K562 (cell line): ENCODE data around the gene ZC3H18. TPM values are rescaled to one million over a fixed set of nuclear protein-coding genes. Genes with fewer than 3 reads are reported as not detected.
A peak's percentile ranks its signal among the peaks of the same experiment; 100 is the strongest.

ENCODE experiments used
- ATAC-seq: fragments of 200-7000 bp; cut with Tn5 transposase; 3 replicates; pipeline ENCODE4 v1.9.1; 2020; ENCODE audit warnings: moderate library complexity
- BruUV-seq: library from RNA; stranded (reverse); fragments of 400-500 nt; replicated peaks from 2 replicates; lab custom pipeline; 2021; lab: Mats Ljungman, UMichigan
- CTCF ChIA-PET: fragments of 300-600 bp; formaldehyde crosslinking; extraction: SDS; loops from one replicate; lab custom pipeline; 2021; ENCODE audit warnings: low intra/inter-chr PET ratio; lab: Yijun Ruan, JAX
- POLR2A ChIA-PET: fragments of 300-600, 350-650 bp; sonication (Branson Sonifier 250); formaldehyde crosslinking; extraction: SDS; loops from one replicate; lab custom pipeline; 2021; ENCODE audit warnings: antibody characterized with exemption, inconsistent platforms; lab: Yijun Ruan, JAX
- DNase-seq, 4 experiments: peaks; one replicate each; pipeline versions ENCODE4 v3.0.0 to v3.0.0-alpha.2; 2011 to 2018; ENCODE audit warnings: low spot score in 3 of 4, mixed read lengths in 3 of 4; ENCODE audit errors: extremely low read depth in 1 of 4
- FAIRE-seq: peaks from 2 replicates; lab custom pipeline; 2011; peaks lifted over from hg19 to GRCh38; lab: Jason Lieb, UNC
- H2AFZ ChIP-seq: 2 replicates; pipeline ENCODE4 v1.6.0; 2011; ENCODE audit warnings: low read depth, low read length, control low read depth, inconsistent platforms
- H3K27ac ChIP-seq: fragments of 200-600 bp; 3 replicates; pipeline ENCODE4 v1.8.0; 2011; ENCODE audit warnings: low read depth, mild to moderate bottlenecking, control low read depth, inconsistent platforms, low read length, moderate library complexity, mixed read lengths; ENCODE audit errors: extremely low read depth
- H3K27me3 ChIP-seq, 2 experiments: fragments of 300-600 bp in 1 of 2; 2 replicates in 1 of 2; 3 replicates in 1 of 2; pipeline versions ENCODE4 v1.6.0 to v1.8.0; 2011; ENCODE audit warnings: inconsistent platforms in 2 of 2, low read length in 2 of 2, mild to moderate bottlenecking in 1 of 2, mixed read lengths in 1 of 2, moderate library complexity in 1 of 2; ENCODE audit not compliant: control insufficient read depth in 2 of 2, insufficient read depth in 2 of 2
- H3K36me3 ChIP-seq: fragments of 300-600 bp; 3 replicates; pipeline ENCODE4 v1.8.0; 2011; ENCODE audit warnings: mild to moderate bottlenecking, low read length, inconsistent platforms; ENCODE audit not compliant: control insufficient read depth, insufficient read depth
- H3K4me1 ChIP-seq, 2 experiments: fragments of 200-600 bp in 1 of 2; replicated peaks in 1 of 2; 2 replicates in 1 of 2; 3 replicates in 1 of 2; pipeline versions ENCODE4 v1.5.1 to v1.8.0; 2011; ENCODE audit warnings: inconsistent platforms in 2 of 2, low read length in 2 of 2, mild to moderate bottlenecking in 1 of 2, mixed read lengths in 1 of 2, moderate library complexity in 1 of 2; ENCODE audit not compliant: control insufficient read depth in 2 of 2, insufficient read depth in 2 of 2
- H3K4me2 ChIP-seq: 2 replicates; pipeline ENCODE4 v1.6.1; 2011; ENCODE audit warnings: low read length, control low read depth, inconsistent platforms, mixed read lengths; ENCODE audit not compliant: insufficient read depth
- H3K4me3 ChIP-seq: fragments of 200-600 bp; sonication (generic), shearing (Covaris generic); 2 replicates; pipeline ENCODE4 v1.5.1; 2016; ENCODE audit warnings: control low read depth, inconsistent platforms
- H3K79me2 ChIP-seq: fragments of 200-600 bp; 3 replicates; pipeline ENCODE4 v1.8.0; 2011; ENCODE audit warnings: low read length, inconsistent platforms; ENCODE audit not compliant: control insufficient read depth, insufficient read depth
- H3K9ac ChIP-seq, 2 experiments: 2 replicates each; pipeline versions ENCODE4 v1.6.0 to v1.6.1; 2011; ENCODE audit warnings: low read depth in 2 of 2, low read length in 2 of 2, control low read depth in 1 of 2, inconsistent platforms in 1 of 2, mild to moderate bottlenecking in 1 of 2, mixed read lengths in 1 of 2; ENCODE audit not compliant: insufficient read depth in 1 of 2
- H3K9me1 ChIP-seq: one replicate; pipeline ENCODE4 v1.6.0; 2011; ENCODE audit warnings: inconsistent platforms, mild to moderate bottlenecking, low read length, moderate library complexity; ENCODE audit not compliant: control insufficient read depth, insufficient read depth
- H3K9me3 ChIP-seq: replicated peaks from 2 replicates; pipeline ENCODE4 v1.5.1; 2011; ENCODE audit warnings: low read depth, low read length, inconsistent platforms; ENCODE audit not compliant: control insufficient read depth, insufficient read depth
- H4K20me1 ChIP-seq: replicated peaks from 2 replicates; pipeline ENCODE4 v1.6.1; 2011; ENCODE audit warnings: low read length, inconsistent platforms, mixed read lengths; ENCODE audit not compliant: control insufficient read depth, insufficient read depth
- CBFB ChIP-seq: sonication (generic); formaldehyde crosslinking; IDR thresholded peaks from 2 replicates; pipeline ENCODE4 v1.4.0; 2020; ENCODE audit warnings: mild to moderate bottlenecking, missing genetic modification reagents
- CBX1 ChIP-seq: sonication (generic); IDR thresholded peaks from 2 replicates; pipeline ENCODE4 v1.6.1; 2016; ENCODE audit warnings: antibody characterized with exemption, low read depth, mild to moderate bottlenecking
- CREB1 ChIP-seq, 2 experiments: sonication (generic) in 1 of 2; formaldehyde crosslinking in 1 of 2; IDR thresholded peaks; 2 replicates each; pipeline versions ENCODE4 v1.6.1 to v1.8.0; 2012 to 2022; ENCODE audit warnings: inconsistent platforms in 1 of 2, mild to moderate bottlenecking in 1 of 2, missing genetic modification reagents in 1 of 2, moderate library complexity in 1 of 2
- FOXM1 ChIP-seq, 2 experiments: fragments of 450-650 bp in 1 of 2; sonication (generic) in 1 of 2; formaldehyde crosslinking in 1 of 2; IDR thresholded peaks; 2 replicates each; pipeline versions ENCODE4 v1.6.1 to v1.9.0; 2017 to 2022; ENCODE audit warnings: low read depth in 2 of 2, mild to moderate bottlenecking in 2 of 2, missing genetic modification reagents in 1 of 2, moderate library complexity in 1 of 2
- HINFP ChIP-seq: fragments of 450-650 bp; conservative IDR thresholded peaks from 2 replicates; pipeline ENCODE4 v1.6.1; 2016; ENCODE audit warnings: missing genetic modification characterization, low read depth, mild to moderate bottlenecking, control low read depth, missing compliant biosample characterization
- KDM5B ChIP-seq: fragments of 200-600 bp; sonication (generic); IDR thresholded peaks from 2 replicates; pipeline ENCODE4 v1.6.1; 2012; ENCODE audit warnings: low read depth, mild to moderate bottlenecking, moderate library complexity, low read length, control low read depth, inconsistent platforms; ENCODE audit not compliant: insufficient replicate concordance
- MBD2 ChIP-seq: sonication (generic); IDR thresholded peaks from 2 replicates; pipeline ENCODE4 v1.6.1; 2016; ENCODE audit warnings: low read depth, borderline replicate concordance
- PCBP1 ChIP-seq: fragments of 200-400 bp; formaldehyde crosslinking; IDR thresholded peaks from 2 replicates; pipeline ENCODE4 v1.6.1; 2018; ENCODE audit warnings: mild to moderate bottlenecking, low read depth, low read length; ENCODE audit not compliant: poor library complexity, severe bottlenecking
- TEAD4 ChIP-seq, 2 experiments: sonication (generic) in 1 of 2; formaldehyde crosslinking in 1 of 2; IDR thresholded peaks; 2 replicates each; pipeline versions ENCODE4 v1.6.1 to v1.8.0; 2012 to 2022; ENCODE audit warnings: borderline replicate concordance in 1 of 2, inconsistent platforms in 1 of 2, low read length in 1 of 2, mild to moderate bottlenecking in 1 of 2, missing genetic modification reagents in 1 of 2
- ZBTB8A ChIP-seq: fragments of 450-650 bp; IDR thresholded peaks from 2 replicates; pipeline ENCODE4 v1.6.1; 2018; ENCODE audit warnings: mild to moderate bottlenecking, moderate library complexity; ENCODE audit not compliant: partially characterized antibody
- ZNF143 ChIP-seq: sonication (generic); formaldehyde crosslinking; IDR thresholded peaks from 2 replicates; pipeline ENCODE4 v1.9.0; 2022; ENCODE audit warnings: mild to moderate bottlenecking, missing genetic modification reagents
- WGBS: fragments of 100-300 bp; shearing (Covaris generic); methylation state at CpG from one replicate; pipeline ENCODE4 v1.1.6; 2016; ENCODE audit warnings: low coverage, mixed read lengths; ENCODE audit not compliant: insufficient coverage; ENCODE audit errors: missing lambda C conversion rate; 5-methylcytosine and 5-hydroxymethylcytosine counted together
- in situ Hi-C: fragments of 300-500 bp; cut with MboI; formaldehyde crosslinking; loops from 4 replicates; pipeline ENCODE4 v1.15.0; 2018; ENCODE audit warnings: inconsistent platforms, mixed read lengths
- intact Hi-C: fragments of 100-400 bp; cut with micrococcal nuclease; formaldehyde crosslinking; loops from 2 replicates; pipeline ENCODE4 v1.14.2; 2022
- polyA plus RNA-seq, 8 experiments: library from polyadenylated mRNA; depleted of rRNA in 4 of 8; stranded (reverse) in 5 of 8; unstranded in 3 of 8; fragments of >200 nt; fragmentation: Nextera tagmentation in 2 of 8; fragmentation: Illumina TruSeq in 1 of 8; extraction: Ambion mirVana in 2 of 8; extraction: Trizol in 1 of 8; gene quantifications; 2 replicates each; pipeline versions ENCODE4 v1.2.1 to v1.2.3, GENCODE V29; 2011 to 2014; ENCODE audit warnings: inconsistent platforms in 1 of 8, missing spikeins in 1 of 8
- total RNA-seq, 7 experiments: library from RNA; depleted of rRNA in 6 of 7; stranded (reverse); fragments of >200 nt in 6 of 7; fragmentation: Illumina TruSeq in 2 of 7; extraction: Trizol in 2 of 7; gene quantifications; 2 replicates each; pipeline versions ENCODE4 v1.2.1 to v1.2.3, GENCODE V29; 2011 to 2021; ENCODE audit warnings: low replicate concordance in 1 of 7

The ZC3H18 gene
- total and polyA plus RNA-seq, 9 of the 15 experiments (the other 6 are each of a cell fraction or from before 2014, with no cell fraction given) = 1.7 to 88.7 (median 26.9) TPM

GRCh38 chr16:88651989-88652761 is 82.0 kb downstream of the ZC3H18 start:
- Histone ChIP-seq H2AFZ (no peak overlapping the region), H3K9me3 (no peaks in the 10 kb centered on the region), H3K4me2 (no peak overlapping the region), H3K27me3 (no peaks in the 10 kb centered on the region), H3K36me3 (peaks cover 70% of the 10 kb centered on the region; the same call in 2 of the 3 replicates), H3K79me2 (peaks cover 33% of the 10 kb centered on the region), H3K4me3 (no peak overlapping the region), H3K4me1 (peaks cover 11 to 91% of the 10 kb centered on the region in 2 experiments; a peak in 4 of 5 replicates), H3K27ac (peak overlapping the region; percentile 95), H4K20me1 (peaks cover 6% of the 10 kb centered on the region; the same call in 1 of the 2 replicates), H3K9ac (peak overlapping the region; percentile 73 to 82; a peak in 3 of 4 replicates), H3K9me1 (no peaks in the 10 kb centered on the region)
- ATAC-seq = no peak
- FAIRE-seq = no peak
- CTCF ChIA-PET = no interaction called here
- TF ChIP-seq CBX1 (no peak), FOXM1 (IDR thresholded peaks at IDR 0.05; ENCODE audit: low read depth) (no peak), FOXM1 (CRISPR knock-in tag; IDR thresholded peaks at IDR 0.05; ENCODE audit: low read depth) (0 out of 2 replicates have a peak, but pooled peaks have one; percentile 54), CBFB (CRISPR knock-in tag) (0 out of 2 replicates have a peak, but pooled peaks have one; percentile 51), TEAD4 (IDR thresholded peaks at IDR 0.05; ENCODE audit: low read length) (no peak), TEAD4 (CRISPR knock-in tag; IDR thresholded peaks at IDR 0.05; ENCODE audit: borderline replicate concordance) (0 out of 2 replicates have a peak, but pooled peaks have one; percentile 15), MBD2 (0 out of 2 replicates have a peak, but pooled peaks have one; percentile 15), CREB1 (IDR thresholded peaks at IDR 0.05) (no peak), CREB1 (CRISPR knock-in tag; IDR thresholded peaks at IDR 0.05) (no peak), ZNF143 (CRISPR knock-in tag) (0 out of 2 replicates have a peak, but pooled peaks have one; percentile 28), PCBP1 (peak; percentile 34), KDM5B (peak; percentile 11), HINFP (tag) (no peak), ZBTB8A (no peak)
- no TSS peak for BruUV-seq
- in situ Hi-C loops = no loop called here
- 89% methylated on average over 27 of the region's 29 CpGs for WGBS
- no peak for DNase-seq
- intact Hi-C loops = no loop called here
- POLR2A ChIA-PET = interaction anchor here (0.5 to 1.1 kb wide), 7 partner anchors 10 to 830 kb away, joined by 3 to 4 read pairs (median 3); no protein-coding TSS in a partner anchor
